Hematopoietic multipotent progenitor cell treated with erythropoietin and hydrocortisone succinate and interleukin-3 and kit ligand, for 17 days (in vitro differentiated cells): ENCODE measurements around the gene TRIOBP.
"Not testable (repeated sequence)": the region's sequence is repeated elsewhere in the genome, so short reads cannot be mapped to it uniquely, and the experiment has no call there.

Source experiments
- DNase-seq: peaks from one replicate; pipeline ENCODE4 v3.0.0-alpha.2; 2015; ENCODE audit warnings: low spot score

Gene TRIOBP

GRCh38 chr22:37696657-37697537 lies at the start of gene TRIOBP:
Gene TRIOBP (plus strand): TSS chr22:37697048. CDS start chr22:37701366, 4,318 bp downstream.
- DNase-seq: no peak

GRCh38 chr22:37647317-37647716 lies 49.5 kb upstream of the TRIOBP start:
- DNase-seq: no peak

- peak; percentile 64 for DNase-seq
Observed at GRCh38 chr22:37647928-37648327, 48.9 kb upstream of the TRIOBP start.

GRCh38 chr22:37650463-37651136 lies 46.2 kb upstream of the TRIOBP start:
- DNase-seq: no peak

GRCh38 chr22:37654563-37655251 lies 42.1 kb upstream of the TRIOBP start:
- no peak for DNase-seq

- no peak for DNase-seq
Observed at GRCh38 chr22:37655252-37655563, 41.6 kb upstream of the TRIOBP start.

GRCh38 chr22:37656583-37656982 lies 40.3 kb upstream of the TRIOBP start:
- DNase-seq: not testable (repeated sequence)

- DNase-seq: no peak
Observed at GRCh38 chr22:37657590-37658132, 39.2 kb upstream of the TRIOBP start.

DNA sequence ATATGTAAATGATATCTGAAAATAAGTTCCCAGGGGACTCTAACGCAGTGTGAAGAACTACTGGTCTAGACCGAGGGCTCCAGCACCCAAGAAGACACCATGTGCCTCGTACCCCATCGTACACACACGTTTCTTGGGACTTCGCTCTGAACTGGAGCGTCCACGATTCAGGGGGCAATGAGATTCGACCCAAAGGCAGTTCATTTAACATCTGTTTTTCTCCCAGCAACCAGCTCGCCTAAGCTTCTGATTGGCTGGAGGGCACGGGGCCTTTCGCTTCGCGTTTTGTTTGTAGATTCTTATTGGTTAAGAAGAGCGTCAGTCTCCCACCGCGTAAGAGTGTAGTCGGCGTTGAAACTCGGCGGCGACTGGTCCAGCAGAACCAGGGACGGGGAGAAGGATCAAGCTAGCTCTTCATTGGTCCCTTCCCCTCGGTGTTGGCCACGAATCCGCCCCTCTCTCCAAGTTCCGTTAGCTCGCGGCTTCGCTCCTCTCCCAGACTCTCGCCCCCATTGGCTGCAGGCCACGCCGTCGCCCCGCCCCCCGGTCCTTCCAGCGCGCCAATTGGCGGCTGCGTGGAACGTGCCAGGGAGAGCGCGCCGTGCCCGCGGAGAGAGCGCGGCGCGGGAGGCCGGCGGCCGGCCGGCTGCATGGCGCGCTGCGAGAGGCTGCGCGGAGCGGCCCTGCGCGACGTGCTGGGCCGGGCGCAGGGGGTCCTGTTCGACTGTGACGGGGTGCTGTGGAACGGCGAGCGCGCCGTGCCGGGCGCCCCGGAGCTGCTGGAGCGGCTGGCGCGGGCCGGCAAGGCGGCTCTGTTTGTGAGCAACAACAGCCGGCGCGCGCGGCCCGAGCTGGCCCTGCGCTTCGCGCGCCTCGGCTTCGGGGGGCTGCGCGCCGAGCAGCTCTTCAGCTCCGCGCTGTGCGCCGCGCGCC lies 38.4 kb upstream of the TRIOBP start, which contains the start of gene PDXP:
Gene PDXP, plus strand, starts transcription at position 591 of the 933 bp plus-strand sequence. Its CDS starts 60 bp downstream, at position 651.
- DNase-seq: peak; percentile 95

DNA sequence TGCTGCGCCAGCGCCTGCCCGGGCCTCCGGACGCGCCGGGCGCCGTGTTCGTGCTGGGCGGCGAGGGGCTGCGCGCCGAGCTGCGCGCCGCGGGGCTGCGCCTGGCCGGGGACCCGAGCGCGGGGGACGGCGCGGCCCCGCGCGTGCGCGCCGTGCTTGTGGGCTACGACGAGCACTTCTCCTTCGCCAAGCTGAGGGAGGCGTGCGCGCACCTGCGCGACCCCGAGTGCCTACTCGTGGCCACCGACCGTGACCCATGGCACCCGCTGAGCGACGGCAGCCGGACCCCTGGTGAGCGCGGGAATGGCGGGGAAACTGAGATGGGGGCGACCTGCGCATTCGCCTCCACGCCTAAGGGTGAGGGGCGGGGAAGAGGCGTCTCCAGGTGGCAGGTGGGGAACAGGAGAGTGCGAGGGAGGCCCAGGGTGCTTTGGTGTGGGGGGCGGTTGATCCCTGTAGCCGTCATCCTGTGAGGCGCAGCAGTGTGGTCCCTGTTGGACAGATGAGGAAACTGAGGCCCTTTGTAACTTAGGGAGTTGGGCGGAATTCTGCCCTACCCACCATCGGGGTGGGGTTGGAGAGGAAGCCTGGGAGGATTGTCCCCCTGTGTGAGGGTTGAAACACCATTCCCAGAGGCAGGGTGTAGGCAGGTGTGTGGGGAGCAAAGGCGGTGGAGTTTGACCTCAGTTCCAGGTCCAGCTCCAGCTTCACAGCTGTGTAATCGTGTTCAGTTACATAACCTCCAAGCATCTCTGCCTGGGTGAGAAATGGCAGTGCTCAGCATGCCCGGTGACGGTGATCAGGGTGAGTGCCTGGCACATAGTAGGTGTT lies 37.6 kb upstream of the TRIOBP start:
- no peak for DNase-seq

DNA sequence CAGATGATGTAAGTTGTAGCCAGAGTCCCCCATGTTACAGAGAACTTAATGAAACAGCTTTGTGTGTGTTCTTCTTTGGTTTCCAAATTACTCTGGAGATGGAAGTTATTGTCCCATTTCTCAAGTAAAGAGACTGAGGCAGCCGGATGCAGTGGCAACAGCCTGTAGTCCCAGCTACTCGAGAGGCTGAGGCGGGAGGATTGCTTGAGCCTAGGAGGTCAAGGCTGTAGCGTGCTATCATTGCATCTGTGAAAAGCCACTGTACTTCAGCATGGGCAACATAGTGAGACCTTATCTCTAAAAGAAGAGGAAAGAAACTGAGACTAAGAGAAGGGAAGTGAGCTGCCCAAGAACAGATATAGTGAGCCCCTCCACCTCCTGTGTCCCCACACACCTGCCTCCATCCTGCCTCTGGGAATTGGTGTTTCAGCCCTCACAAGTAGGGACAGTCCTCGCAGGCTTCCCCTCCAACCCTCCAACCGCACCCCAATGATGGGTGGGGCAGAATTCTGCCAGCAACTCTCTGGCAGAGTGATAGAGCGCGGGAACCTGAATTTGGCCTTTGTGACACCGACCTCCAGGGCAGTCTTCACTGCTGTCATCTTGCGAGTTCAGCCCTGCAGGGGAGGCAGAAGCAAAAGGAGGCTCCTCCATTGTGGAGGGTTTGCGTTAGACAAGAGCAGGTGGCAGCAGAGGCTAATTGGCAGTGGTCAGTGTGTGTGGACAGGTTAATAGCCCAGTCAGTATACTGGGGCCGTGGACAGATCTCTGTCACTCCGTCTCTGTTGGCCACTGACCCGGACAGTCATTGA lies 36.7 kb upstream of the TRIOBP start:
- DNase-seq: peak; percentile 28

DNA sequence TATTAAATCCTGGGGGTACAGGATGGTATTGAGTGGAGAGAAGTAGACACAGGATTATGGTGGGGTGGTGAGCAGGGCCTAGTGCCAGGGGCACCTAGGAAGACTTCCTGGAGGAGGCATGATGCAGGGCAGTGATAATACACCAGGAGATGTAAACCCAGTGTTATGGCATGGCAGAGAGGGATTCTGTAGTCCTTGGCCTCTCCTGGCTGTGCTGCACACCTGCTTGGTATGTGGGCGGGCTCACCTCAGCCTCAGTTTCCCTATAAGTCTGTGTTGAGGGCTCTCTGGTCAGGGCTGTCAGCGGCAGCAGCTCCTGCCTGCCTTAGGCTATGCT lies 36.2 kb upstream of the TRIOBP start:
- no peak for DNase-seq

DNA sequence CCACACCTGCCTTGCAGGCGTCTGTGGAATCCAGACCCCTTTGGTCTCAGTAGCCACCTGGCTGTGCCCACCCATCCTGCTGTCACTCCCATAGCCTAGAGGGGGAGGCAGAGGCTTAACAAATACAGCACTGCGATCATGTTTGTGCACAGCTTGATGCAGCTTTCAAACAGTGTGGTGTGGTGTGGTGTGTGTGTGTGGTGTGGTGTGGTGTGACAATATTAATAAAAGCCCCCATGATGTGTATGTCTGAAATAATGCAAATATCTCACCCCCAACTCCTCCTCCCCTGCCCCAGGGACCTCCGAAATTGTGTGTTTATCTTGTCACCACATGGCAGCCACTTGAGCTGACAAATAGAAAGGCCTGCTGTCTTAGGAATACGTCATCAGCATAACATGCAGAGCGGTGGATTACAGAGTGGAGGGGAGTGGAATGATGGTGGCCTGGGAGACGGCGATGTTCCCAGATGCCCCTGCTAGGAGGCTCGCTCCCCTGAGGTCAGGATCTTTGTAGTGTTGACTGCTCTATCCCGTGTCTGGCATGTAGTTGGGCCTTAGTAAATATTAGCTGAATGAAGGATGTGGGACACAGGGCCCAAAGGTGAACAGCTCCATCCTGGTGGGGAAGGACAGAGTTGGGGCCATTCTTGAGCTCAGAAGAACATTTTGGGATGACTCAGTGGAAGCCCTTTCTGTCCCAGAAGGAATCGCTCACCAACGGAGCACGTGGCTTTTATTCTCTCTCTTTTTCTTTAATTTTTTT lies 35.5 kb upstream of the TRIOBP start:
- no peak for DNase-seq

- DNase-seq: no peak
Observed at GRCh38 chr22:37662039-37662438, 34.8 kb upstream of the TRIOBP start.

GRCh38 chr22:37663521-37664140 lies 33.2 kb upstream of the TRIOBP start:
- DNase-seq: no peak

DNA sequence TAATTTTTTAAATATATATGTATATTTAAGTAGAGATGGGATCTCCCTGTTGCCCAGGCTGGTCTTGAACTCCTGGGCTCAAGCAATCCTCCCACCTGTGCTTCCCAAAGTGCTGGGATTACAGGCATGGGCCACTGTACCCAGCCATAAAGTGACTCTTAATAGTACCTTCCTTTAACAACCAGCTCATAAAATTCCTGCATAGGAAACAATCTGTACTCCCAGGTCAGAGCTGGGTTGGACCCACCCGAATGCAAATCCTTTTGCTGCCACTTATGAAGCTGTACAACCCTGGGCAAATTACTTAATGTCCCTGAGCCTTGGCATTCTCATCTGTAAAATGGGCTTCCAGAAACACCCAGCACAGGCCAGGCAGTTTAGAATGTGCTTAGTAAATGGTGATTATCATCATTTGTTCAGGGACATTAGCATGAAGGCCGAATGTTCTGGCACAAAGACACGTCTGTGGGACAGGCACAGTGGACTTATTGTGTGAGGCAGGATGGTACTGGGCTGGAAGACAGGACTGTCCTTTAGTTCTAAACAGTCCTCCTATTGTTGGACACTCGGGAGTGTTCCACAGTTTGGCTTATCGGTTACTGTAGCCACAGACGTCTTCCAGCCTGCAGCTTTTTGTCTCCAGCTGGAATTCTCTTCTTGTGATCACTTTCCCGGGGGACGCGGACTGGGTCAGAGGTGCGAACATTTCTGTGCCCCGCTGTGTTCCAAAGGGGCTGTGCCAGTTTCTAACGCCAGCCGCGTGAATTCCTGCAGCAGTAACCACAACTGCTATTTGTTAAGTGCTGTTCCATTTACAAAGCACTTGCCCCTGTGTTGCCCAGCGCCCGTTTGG lies 32.4 kb upstream of the TRIOBP start:
- no peak for DNase-seq

DNA sequence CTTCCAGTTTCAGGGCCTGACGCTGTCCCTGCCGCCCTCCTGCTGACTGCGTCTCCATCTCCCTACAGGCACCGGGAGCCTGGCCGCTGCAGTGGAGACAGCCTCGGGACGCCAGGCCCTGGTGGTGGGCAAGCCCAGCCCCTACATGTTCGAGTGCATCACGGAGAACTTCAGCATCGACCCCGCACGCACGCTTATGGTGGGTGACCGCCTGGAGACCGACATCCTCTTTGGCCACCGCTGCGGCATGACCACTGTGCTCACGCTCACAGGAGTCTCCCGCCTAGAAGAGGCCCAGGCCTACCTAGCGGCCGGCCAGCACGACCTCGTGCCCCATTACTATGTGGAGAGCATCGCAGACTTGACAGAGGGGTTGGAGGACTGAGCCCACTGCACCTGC lies 31.4 kb upstream of the TRIOBP start:
- no peak for DNase-seq

GRCh38 chr22:37669586-37669985 lies 27.3 kb upstream of the TRIOBP start:
- DNase-seq: no peak
